WI38 (cell line): ENCODE data around the gene OPCML.

Experiments used
- H3K4me3 ChIP-seq: 2 replicates; pipeline ENCODE4 v1.5.1; 2011; ENCODE audit warnings: low read depth, mild to moderate bottlenecking, control low read depth, low read length
- TF ChIP-seq, protein P1 (sequence below): IDR thresholded peaks from 2 replicates; pipeline ENCODE4 v1.5.1; 2012; ENCODE audit warnings: low read depth, mild to moderate bottlenecking, control low read depth, low read length

Gene OPCML

DNA sequence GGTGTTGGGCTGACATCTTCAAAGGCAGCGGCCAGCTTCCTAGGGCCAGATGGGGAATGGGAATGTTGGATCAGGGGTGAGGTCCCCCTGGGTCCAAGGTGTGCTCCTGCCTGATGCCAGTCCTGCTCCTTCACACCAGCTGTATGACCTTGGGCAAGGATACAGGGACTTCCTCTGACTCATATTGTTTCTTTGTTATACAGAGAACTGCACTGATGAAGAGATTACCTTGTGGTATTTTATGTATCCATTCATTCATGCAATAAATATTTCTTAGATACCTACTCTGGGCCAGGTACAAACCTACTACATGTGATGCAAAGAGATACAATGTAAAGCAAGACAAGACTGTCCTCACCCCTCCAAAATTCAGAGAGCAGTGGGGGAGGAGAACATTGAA, 3.9 kb upstream of the OPCML start:
- TF ChIP-seq, protein P1, sequence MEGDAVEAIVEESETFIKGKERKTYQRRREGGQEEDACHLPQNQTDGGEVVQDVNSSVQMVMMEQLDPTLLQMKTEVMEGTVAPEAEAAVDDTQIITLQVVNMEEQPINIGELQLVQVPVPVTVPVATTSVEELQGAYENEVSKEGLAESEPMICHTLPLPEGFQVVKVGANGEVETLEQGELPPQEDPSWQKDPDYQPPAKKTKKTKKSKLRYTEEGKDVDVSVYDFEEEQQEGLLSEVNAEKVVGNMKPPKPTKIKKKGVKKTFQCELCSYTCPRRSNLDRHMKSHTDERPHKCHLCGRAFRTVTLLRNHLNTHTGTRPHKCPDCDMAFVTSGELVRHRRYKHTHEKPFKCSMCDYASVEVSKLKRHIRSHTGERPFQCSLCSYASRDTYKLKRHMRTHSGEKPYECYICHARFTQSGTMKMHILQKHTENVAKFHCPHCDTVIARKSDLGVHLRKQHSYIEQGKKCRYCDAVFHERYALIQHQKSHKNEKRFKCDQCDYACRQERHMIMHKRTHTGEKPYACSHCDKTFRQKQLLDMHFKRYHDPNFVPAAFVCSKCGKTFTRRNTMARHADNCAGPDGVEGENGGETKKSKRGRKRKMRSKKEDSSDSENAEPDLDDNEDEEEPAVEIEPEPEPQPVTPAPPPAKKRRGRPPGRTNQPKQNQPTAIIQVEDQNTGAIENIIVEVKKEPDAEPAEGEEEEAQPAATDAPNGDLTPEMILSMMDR: no peak
- no peak overlapping the region for H3K4me3 ChIP-seq

DNA sequence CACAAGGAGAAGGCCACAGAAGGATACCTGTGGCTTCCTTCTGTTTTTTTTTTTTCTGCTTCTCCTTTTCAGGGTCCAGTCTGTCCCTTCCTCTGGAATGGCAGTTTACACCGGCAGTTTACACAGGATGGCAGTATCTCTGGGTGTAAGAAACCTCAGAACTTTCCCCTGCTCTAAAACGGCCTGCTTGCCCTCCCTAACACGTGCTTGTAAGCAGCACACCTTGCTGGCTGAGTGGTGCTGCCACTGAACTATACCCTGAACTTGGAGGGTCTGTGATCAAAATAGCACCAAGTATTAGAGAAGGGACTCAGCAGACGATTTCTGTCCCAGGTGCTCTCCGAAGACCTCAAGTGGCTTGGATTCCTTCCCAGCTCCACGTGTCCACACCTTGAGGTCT, 904 bp upstream of the OPCML start:
- TF ChIP-seq, protein P1: no peak
- H3K4me3 ChIP-seq: no peak overlapping the region

DNA sequence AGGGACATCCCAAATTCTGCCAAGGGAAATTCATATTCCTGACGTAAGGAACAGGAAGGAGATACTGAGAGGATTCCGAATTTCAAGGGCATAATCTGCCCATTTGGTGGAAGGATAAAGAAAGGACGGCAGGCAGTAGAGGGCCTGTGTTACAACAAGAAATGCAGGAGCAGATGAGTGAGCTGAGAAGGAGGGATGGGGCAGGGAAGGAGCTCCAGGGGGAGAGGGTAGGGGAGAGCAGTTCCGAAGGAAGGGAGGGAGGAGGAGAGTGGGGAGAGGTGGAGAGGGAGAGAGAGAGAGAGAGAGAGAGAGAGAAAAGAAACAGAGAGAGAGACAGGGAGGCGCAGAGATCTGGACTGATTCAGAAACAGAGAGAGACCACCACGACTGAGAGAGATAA, 843 bp downstream of the OPCML start:
- H3K4me3 ChIP-seq: no peak overlapping the region
- TF ChIP-seq, protein P1: no peak

DNA sequence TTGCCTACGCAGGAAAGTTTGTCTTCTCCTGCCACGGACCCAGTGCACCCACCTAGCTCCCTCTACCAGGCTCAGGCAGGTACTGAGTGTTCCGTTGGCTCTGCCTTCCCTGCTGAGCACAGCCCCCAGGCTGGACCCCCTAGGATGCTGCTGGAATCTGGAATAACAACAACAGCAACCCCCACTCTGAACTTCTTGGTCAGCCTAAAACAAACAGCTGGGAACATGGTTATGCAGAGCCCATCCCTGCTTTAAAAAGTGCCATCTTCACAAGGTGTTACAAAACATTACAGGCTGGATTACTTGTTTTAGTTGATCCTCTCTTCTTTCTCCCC, 1.8 kb downstream of the OPCML start:
- TF ChIP-seq, protein P1: no peak
- H3K4me3 ChIP-seq: no peak overlapping the region

DNA sequence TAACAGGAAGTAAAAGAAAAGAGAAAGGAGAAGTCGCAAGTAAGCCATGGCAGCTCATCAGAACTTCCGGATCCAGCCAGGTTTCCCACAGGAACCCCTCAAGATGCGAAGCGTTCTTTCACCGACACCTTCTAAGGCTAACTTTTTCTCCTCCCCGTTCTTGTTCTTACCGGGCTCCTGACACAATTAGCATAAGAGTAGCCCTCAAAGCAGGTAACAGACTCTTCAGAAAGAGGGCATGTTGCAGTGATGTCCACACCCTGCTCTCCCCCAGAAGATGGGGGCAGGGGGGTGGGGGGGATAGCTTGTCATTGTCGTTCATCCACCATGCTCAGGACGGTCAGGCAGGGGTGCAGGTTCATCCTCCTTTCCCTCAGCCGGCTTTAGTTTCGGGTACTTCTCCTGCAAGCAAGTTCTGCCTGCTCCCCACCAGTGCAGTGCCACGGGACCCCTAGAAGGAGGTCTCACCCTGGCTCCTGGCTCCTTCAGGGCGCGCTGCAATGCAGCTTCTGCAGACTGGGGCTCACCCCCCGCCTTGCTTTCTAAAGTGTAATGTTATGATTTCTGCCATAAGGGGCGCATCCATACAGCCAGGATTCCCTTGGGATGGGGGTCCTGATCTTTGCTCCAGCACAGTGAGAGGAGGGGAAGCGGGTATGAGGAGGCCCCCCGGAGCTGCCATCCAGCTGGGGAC, 2.3 kb downstream of the OPCML start:
- TF ChIP-seq, protein P1: no peak
- H3K4me3 ChIP-seq: no peak overlapping the region

DNA sequence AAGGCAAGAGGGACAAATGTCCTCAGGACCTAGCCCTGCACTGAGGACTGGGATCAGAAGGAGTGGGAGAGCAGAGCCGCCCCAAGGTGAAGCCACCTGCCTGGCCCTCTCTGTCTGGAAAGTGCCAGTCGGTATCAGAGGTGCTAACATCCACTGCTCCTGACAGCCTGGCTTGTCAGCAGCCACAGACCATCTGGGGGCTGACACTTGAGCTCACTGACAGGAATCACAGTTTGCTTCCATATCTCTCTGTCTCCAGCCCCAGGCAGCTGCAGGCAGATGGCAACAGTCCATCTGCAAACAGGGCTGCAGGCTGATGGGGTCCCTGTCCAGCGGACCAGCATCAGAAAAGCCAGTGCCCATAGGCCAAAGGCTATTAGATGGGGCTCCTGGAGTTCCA, 5.5 kb downstream of the OPCML start:
- H3K4me3 ChIP-seq: no peak overlapping the region
- TF ChIP-seq, protein P1: no peak

DNA sequence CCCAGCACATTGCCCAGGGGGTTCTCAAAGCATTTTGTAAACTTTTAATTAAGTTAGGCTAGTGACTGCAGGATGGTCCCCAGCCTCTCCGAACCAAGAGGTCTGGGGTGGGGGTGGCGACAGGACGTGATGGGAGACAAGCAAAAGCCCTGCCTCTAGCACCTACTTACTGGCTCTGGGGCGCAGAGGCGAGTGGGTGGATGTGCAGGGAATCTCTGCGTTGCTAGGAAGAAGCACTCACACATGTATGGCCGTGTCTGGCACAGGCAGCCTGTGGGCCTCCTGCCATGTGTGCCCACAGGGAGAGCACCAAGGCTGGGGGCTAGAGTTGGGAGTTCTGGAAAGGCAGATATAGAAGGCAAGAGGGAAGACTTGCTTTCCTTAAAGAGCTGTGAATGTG, 6.3 kb downstream of the OPCML start:
- H3K4me3 ChIP-seq: no peak overlapping the region
- TF ChIP-seq, protein P1: no peak
